Epithelial cell of esophagus (primary cell): ENCODE results near the gene CSTF1.

Experiments used
- DNase-seq: peaks from one replicate; pipeline ENCODE4 v3.0.0; 2010; ENCODE audit warnings: low read depth
- H3K4me3 ChIP-seq: 2 replicates; pipeline ENCODE4 v1.5.1; 2011; ENCODE audit warnings: mild to moderate bottlenecking, low read length, control low read depth
- TF ChIP-seq, protein P1 (sequence below): IDR thresholded peaks from 2 replicates; pipeline ENCODE4 v1.5.1; 2011; ENCODE audit warnings: low read depth, mild to moderate bottlenecking, low read length, control low read depth, inconsistent platforms; ENCODE audit not compliant: insufficient read depth; ENCODE audit errors: missing control alignments

The CSTF1 gene

DNA sequence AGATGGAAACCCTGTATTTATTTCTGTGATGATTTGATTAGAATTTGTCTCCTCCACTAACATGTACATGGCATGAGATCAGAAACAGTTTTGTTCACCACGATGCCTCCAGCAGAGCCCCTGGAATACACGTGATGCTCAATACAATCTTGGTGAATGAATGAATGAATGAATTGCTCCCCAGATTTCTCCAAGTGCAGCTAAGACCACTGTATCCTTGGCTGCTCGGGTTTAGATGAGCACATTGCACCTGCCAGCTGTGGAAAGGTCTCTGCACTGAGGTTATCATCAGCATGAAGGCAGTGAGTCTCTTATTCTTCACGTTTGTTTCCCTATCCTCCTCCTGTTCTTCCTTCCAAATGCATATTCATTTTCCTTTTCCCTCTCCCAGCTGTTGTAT, 37.5 kb downstream of the CSTF1 start:
- TF ChIP-seq, protein P1, sequence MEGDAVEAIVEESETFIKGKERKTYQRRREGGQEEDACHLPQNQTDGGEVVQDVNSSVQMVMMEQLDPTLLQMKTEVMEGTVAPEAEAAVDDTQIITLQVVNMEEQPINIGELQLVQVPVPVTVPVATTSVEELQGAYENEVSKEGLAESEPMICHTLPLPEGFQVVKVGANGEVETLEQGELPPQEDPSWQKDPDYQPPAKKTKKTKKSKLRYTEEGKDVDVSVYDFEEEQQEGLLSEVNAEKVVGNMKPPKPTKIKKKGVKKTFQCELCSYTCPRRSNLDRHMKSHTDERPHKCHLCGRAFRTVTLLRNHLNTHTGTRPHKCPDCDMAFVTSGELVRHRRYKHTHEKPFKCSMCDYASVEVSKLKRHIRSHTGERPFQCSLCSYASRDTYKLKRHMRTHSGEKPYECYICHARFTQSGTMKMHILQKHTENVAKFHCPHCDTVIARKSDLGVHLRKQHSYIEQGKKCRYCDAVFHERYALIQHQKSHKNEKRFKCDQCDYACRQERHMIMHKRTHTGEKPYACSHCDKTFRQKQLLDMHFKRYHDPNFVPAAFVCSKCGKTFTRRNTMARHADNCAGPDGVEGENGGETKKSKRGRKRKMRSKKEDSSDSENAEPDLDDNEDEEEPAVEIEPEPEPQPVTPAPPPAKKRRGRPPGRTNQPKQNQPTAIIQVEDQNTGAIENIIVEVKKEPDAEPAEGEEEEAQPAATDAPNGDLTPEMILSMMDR = no peak
- DNase-seq = no peak
- no peak overlapping the region for H3K4me3 ChIP-seq

DNA sequence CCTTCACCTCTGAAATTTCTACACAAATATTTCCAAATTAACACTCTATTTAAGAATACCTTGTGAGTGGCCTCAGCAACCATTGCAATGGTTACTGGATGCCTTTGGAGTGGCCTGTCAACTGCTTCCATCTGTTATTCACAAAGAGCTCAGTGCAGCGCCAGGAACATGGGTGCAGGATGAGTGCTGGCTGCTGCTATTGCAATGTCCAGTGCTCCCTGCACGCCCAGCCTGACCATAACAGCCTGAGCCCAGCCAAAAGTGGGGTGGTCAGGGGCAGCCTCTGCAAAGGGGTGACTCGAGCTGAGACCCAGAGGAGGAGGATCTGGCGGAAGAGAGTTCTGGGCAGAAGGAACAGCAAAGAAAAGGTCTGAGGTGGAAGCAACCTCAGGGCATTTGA, 38.0 kb downstream of the CSTF1 start:
- no peak overlapping the region for H3K4me3 ChIP-seq
- no peak for DNase-seq
- TF ChIP-seq, protein P1 = no peak

DNA sequence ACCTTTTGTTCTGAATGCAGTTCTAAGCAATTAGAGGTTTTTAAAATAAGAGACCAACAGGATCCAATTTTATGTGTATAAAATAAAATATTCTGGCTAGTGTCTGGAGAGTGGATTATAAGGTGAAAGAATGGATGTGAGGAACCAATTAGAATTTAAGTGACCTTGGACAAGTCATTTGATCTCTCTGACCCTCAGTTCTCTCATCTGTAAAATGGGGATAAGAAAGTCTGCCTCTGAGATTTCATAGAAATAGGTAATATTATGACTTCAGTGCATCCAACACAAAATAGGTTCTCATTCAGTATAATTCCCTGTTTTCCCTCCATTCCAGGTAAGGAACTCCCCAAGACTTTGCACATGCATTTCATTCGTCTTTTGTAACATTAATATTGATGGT, 38.5 kb downstream of the CSTF1 start:
- TF ChIP-seq, protein P1 = no peak
- no peak overlapping the region for H3K4me3 ChIP-seq
- DNase-seq = no peak

DNA sequence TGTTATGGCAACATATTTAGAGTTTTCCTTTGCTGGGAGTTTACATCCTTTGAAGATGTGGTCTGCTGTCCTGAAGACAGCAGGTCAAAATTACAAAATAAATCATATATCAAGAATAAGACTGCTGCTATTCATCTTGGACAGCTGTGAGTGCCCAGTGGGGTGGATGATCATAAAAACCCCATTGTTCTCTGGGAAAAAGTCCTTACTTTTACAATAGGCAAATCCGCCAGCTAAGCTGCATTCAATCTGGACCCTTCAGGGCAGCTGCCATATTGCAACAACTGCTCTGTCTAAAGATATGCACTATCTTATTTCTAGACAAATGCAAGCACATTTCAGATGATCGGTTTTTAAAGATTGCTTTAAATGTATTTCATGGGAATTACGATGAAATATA, 39.0 kb downstream of the CSTF1 start:
- TF ChIP-seq, protein P1 = no peak
- H3K4me3 ChIP-seq = no peak overlapping the region
- no peak for DNase-seq

DNA sequence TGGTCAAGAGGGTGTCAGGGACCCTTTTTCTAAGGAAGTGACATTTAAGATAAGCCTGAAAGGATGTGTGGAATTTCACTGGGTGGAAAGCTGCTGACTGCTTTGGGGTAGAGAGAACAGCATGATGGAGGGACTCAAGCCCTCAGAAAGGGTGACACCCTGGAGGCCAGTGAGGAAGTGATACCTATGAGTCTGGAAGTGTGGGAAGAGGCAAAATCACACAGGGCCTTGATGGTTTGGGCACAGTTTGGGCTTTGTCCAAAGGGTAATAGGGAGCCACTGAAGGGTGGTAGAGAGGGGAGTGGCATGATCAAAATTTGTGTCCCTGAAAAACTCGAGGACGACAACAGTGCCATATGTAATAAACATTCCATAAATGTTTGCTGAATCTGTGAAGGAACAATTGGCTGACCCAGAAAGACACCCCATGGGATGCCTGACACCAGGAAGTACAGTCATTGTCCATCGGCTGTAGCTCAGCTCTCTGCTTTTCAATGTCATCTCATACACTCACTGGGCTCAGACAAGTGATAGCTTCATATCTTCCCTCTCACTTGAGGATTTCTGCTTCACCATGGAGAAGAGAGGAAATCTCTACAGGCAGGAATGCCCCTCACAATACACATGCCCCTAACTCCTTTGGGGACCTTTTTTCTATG, 40.9 kb downstream of the CSTF1 start:
- H3K4me3 ChIP-seq = no peak overlapping the region
- TF ChIP-seq, protein P1 = no peak
- DNase-seq = no peak

DNA sequence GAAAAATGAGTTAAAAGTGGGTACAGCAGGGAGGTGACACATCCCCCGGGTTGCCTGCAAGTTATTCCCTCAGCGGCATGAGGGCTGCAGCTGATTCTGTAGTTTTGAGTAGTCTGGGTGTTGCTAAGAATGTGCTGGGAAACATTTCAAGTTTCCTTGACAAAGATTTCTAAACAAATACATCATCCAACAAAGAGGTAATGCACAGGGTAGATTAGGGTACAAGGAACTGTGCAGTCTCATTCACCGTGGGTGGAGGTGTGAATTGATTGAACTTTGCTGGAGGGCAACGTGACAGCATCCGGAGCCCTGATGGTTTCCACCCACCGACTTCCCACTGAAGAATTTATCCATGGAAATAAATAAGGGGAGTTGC, 41.4 kb downstream of the CSTF1 start:
- TF ChIP-seq, protein P1 = no peak
- peak; percentile 28 for DNase-seq

More for the DNA sequence above, 41.4 kb downstream of the CSTF1 start:
- H3K4me3 ChIP-seq = no peak overlapping the region
